GM19193 (cell line): ENCODE results near the gene DYRK3.

Experiments
- POLR2A ChIP-seq: IDR thresholded peaks from 4 replicates; pipeline ENCODE4 v1.6.1; 2011; ENCODE audit not compliant: insufficient read depth, insufficient read length; ENCODE audit errors: extremely low read depth

The DYRK3 gene

DNA sequence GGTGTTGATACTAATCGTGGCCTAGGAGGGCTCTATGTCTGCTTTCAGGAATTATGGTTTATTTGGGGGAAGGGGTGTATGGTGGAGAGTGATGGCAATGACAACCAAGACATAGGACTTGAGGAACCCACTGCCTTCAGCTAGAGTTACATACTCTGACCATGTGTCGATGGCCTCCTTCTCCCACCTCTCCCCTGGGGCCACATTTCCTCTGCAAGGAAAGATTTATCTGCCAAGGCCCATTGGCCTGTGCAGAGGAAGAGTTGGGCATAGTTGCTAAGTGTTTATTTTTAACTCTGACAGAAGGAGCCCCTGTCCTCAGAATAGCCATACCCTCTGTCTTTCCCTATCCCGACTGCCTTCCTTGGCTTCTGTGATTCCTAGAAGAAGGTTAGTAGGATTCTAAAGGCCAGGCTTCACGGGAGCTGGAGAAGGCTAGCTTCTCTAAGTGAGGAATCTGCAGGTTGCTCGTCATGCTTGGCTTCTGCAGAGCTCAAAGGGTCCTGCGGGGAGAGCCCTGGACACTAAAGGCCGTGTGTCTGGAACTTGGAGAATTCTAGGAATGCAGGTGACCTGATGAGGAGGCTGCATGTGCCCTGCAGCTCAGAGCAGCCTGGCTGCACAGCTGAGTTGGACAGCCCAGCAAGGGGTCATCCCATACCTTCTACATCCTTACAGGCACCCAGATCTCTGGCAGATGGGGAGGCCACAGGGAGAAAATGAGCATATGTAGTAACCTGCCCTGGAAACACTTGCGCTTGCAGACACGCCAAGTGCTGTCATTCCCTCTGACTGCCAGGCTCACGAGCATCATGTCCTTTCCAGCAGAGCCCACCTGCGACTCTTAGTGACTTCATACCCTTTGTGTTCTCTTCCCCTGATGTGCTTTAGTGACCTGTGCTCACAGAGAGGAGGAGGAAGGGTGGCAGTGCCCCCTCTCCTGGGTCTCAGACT, 59.1 kb downstream of the DYRK3 start:
- TF ChIP-seq POLR2A = no peak

GRCh38 chr1:206695733-206696132, 60.4 kb downstream of the DYRK3 start:
- no peak for TF ChIP-seq POLR2A

GRCh38 chr1:206696812-206697585, 61.7 kb downstream of the DYRK3 start:
- no peak for TF ChIP-seq POLR2A

DNA sequence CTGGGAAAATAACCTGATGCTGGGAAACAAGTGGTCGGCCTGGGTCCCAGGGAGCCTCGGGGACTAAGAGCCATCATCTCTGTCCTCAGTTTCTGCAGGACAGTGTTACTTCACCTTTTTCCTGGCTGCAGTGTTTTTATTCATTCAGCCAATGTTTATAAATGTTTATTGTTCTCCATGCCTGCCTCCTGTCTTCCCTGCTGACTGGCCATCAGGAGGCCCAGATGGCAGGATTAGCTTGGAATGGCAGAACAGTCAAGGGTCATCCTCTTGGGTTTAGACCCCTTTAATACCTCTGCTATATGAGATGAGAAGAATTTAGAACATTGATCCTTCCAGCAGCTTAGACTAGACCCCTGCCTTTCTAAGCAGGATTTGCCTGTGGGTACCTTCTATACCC, 62.7 kb downstream of the DYRK3 start:
- no peak for TF ChIP-seq POLR2A
